Activated T-helper 1 cell treated with anti-CD3 and anti-CD28 coated beads, Interleukin-12 subunit alpha, Interleukin-12 subunit beta, Interleukin-2, Interleukin-4 antibody, amounts not matched to agents 30 ng/mL and 10 ng/mL and 1 ng/mL, durations not matched to agents 14 hours and 24 hours and 36 hours (primary cell): Measurements from ENCODE around the gene RNF166. TPM values are rescaled to one million over a fixed set of nuclear protein-coding genes. Genes with fewer than 3 reads are reported as not detected.

Source experiments
- DNase-seq: peaks from one replicate; pipeline ENCODE4 v3.0.0; 2021; ENCODE audit warnings: low spot score
- H3K27ac Mint-ChIP-seq: one replicate; pipeline ENCODE4 v1.8.0; 2021; ENCODE audit warnings: mild to moderate bottlenecking, mixed read lengths
- H3K27me3 Mint-ChIP-seq: one replicate; pipeline ENCODE4 v1.8.0; 2022; ENCODE audit warnings: mild to moderate bottlenecking, moderate library complexity, mixed read lengths; ENCODE audit not compliant: insufficient read depth
- H3K36me3 Mint-ChIP-seq: one replicate; pipeline ENCODE4 v1.8.0; 2021; ENCODE audit warnings: low read depth, mixed read lengths
- H3K4me1 Mint-ChIP-seq: one replicate; pipeline ENCODE4 v1.8.0; 2021; ENCODE audit warnings: low read depth, mixed read lengths
- H3K4me3 Mint-ChIP-seq: one replicate; pipeline ENCODE4 v1.8.0; 2021; ENCODE audit warnings: mild to moderate bottlenecking, moderate library complexity, mixed read lengths
- H3K9me3 Mint-ChIP-seq: one replicate; pipeline ENCODE4 v1.8.0; 2021; ENCODE audit warnings: mixed read lengths
- intact Hi-C: fragments of 100-400 bp; cut with micrococcal nuclease; formaldehyde crosslinking; loops from one replicate; pipeline ENCODE4 v1.15.1; 2024
- total RNA-seq: library from RNA; stranded (reverse); gene quantifications from 2 replicates; pipeline ENCODE4 v1.2.3, GENCODE V29; 2022

Gene RNF166
- total RNA-seq, 1 donor from 2014 or later = 42.4 TPM

DNA sequence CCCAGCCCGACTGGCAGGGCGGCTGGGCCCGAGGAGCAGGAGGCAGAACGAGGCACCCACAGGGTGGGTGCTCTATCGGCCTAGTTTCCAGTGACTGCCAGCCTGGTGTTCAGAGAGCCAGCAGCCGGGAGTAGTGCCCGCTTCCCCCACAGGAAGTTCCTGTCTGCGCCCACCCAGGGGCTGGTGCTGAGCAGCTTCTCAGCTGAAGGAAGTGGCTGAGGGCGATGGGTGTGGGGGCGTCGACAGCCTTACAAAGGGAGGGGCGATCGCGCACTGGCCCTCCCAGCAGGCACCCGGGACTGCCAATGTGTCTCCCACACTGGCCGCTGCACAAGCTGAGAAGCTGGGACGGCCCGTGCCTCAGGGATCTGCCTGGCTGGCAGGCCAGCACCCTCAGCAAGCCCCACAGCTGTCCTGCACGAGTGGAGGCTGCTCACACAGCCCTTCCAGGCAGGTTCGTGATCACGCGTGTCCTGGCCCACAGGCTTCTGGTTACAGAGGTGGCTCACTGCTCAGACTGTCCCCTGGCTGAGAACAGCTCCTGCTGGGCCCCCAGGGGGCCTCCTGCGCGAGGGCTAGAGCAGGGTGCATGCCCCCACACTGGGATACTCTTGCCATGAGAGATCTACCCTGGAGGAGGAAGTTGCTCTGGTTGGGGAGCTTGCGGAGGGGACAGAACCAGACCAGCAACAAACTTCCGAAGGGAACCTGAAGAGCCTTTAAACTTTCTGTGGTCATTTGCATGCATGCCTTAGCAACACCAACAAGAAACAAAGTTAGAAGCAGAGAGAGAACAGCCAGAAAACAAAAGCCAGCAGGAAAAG is 2.5 kb downstream of the RNF166 start:
- peak; percentile 59 for DNase-seq
- H3K4me3 Mint-ChIP-seq = peak overlapping the region; percentile 89
- H3K4me1 Mint-ChIP-seq = peaks cover 66% of the 10 kb centered on the region
- no peaks in the 10 kb centered on the region for H3K27me3 Mint-ChIP-seq
- H3K36me3 Mint-ChIP-seq = peaks cover 14% of the 10 kb centered on the region
- H3K9me3 Mint-ChIP-seq = no peaks in the 10 kb centered on the region
- intact Hi-C loops = loop anchor here (2.0 to 10.0 kb wide), 5 partner anchors 53 to 749 kb away; partner anchors contain the start of genes BANP, CDT1, CYBA and IL17C
- peak overlapping the region; percentile 94 for H3K27ac Mint-ChIP-seq

DNA sequence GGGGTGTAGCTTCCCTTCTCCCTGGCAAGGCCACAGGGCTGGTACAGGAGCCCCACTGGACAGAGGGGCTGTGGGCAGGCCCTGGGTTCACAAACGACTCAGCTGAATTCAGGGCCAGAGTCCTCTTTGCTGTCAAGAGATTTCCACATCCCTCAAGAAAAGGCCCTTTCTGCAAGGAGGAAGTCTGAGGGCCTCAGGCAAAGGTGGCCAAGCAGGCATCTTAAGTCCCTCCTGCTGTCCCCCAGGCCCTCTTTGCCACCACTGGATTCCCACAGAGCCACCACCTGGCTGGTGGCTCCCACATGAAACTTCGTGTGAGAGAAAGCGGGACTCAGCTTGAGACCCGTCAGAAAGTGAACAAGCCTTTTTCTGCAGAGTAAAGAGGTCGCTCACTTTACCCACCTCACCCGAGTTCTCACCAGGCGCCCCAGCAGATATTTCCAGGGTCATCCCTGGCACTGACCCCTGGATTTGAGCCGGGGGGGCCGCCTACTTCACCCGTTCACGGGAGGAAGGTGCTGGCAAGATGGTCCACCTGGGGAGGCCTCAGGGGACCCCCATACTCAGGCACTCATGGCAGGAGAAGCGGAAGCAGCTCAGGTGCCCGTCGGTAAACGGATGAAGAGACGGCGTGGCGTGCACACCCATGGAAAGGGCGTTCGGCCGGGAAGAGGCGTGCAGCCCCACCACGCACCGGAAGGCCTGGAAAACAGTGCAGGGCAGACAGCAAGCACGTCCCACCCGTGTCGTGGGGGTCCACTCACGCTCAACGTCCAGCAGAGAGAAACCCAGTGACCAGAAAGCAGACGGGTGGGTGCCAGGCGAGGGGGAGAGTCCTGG is 3.6 kb downstream of the RNF166 start:
- peak overlapping the region; percentile 94 for H3K27ac Mint-ChIP-seq
- peak overlapping the region; percentile 89 for H3K4me3 Mint-ChIP-seq
- intact Hi-C loops = loop anchor here (2.0 to 10.0 kb wide), 5 partner anchors 52 to 748 kb away; partner anchors contain the start of genes BANP, CDT1, CYBA and IL17C
- H3K36me3 Mint-ChIP-seq = peaks cover 19% of the 10 kb centered on the region
- peaks cover 64% of the 10 kb centered on the region for H3K4me1 Mint-ChIP-seq
- H3K27me3 Mint-ChIP-seq = no peaks in the 10 kb centered on the region
- H3K9me3 Mint-ChIP-seq = no peaks in the 10 kb centered on the region
- no peak for DNase-seq

DNA sequence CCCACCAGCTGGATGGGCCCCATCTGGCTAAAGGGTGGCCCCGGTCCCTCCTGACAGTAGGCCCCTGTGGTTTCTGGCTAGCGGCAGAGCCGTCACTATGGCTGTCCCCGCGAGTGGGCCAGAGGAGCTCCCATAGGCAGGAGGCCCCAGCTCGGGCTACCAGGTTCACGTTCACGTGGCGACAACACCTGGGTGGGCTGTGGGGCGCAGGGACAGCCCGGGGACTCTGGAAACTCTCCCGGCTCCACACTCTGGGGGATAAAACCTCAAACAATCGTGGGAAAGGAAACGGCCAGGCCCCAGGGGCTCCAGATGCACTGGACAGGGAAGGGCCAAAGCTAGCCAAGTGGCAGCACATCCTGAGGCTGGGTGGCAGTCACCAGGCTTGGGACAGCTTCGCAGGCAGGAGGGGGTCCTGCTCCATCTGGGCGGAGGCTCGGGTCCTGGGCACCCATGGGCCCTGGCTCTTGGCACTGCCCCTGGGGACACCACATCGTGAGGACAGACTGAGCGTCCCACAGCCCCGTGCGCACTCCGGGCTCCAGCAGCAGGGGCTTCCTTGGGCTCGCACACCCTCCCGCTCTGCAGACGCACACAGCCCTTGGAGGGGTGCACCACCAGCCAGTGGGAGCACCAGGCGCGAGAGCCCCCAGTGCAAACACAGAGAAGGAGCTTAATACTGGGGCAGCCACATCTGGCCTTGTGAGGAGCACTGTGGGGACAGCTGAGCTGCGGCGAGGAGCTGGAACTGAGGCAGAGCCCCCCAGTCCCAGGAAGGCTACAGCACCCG is 4.4 kb downstream of the RNF166 start:
- intact Hi-C loops = loop anchor here (1.0 to 10.0 kb wide), 8 partner anchors 15 to 747 kb away; partner anchors contain the start of genes BANP, CDT1, CYBA and IL17C
- Mint-ChIP-seq H3K27me3 (no peaks in the 10 kb centered on the region), H3K27ac (peak overlapping the region; percentile 94), H3K4me1 (peaks cover 57% of the 10 kb centered on the region), H3K4me3 (peak overlapping the region; percentile 89), H3K36me3 (peaks cover 22% of the 10 kb centered on the region), H3K9me3 (no peaks in the 10 kb centered on the region)
- no peak for DNase-seq

DNA sequence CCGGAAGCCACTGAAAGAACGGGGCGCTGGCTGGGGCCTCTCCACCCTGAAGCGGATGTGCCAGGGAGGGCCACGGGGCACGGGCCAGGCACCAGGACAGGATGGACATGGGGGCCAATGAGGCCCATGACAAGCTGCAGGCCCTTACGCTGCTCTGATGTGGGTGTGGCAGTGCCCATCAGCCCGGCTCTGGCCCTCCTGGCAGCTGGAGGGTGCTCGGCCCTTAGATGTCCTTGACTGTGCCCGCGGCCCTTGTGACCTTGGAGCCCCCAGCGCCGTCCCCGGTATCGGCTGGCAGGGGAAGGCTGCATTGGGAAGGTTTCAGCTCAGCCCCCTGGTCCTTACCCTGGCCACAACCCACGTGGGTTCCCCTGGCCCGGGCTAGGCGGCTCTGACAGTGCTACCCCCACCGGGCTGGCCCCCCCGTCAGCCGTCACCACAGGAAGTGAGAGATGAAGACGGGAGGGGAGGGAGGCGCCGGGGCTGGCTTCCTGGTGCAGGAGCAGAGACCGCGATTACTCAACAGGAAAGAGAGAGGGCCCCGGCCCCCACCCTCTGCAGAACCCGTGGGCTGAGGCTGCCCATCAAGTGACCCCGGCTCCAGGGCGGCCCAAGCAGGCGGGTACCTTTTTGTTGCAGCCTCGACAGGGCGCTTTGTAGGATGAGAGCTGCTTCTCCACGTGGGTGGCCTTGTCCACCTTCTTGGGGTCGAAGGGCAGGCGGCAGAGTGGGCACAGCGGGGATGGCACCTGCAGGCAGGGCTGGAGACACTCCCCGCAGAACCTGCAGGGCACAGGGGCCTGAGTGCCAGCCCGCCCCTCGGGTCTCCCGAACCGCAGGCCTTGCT is 5.3 kb downstream of the RNF166 start:
- H3K4me1 Mint-ChIP-seq = peaks cover 57% of the 10 kb centered on the region
- no peaks in the 10 kb centered on the region for H3K9me3 Mint-ChIP-seq
- no peaks in the 10 kb centered on the region for H3K27me3 Mint-ChIP-seq
- peak; percentile 92 for DNase-seq
- peak overlapping the region; percentile 89 for H3K4me3 Mint-ChIP-seq
- peaks cover 22% of the 10 kb centered on the region for H3K36me3 Mint-ChIP-seq
- peak overlapping the region; percentile 94 for H3K27ac Mint-ChIP-seq
- intact Hi-C loops = loop anchor here (1.0 to 10.0 kb wide), 7 partner anchors 15 to 746 kb away; partner anchors contain the start of genes BANP, CDT1, IL17C and MVD

DNA sequence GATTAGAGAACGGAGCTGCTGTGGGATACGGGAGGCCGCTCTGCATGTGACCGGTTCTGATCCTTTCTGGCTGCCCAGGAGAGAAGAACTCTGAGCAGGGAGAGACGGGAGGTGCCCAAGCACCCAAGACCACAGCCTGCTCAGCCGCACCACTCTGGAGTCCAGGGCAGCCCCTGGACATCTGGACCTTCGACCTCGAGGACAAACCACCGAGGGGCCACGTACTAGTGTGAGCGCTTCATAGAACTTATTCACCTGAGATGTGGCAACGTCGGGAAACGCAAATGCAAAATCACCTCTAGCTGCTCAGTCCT is 5.9 kb downstream of the RNF166 start:
- DNase-seq = no peak
- Mint-ChIP-seq H3K27ac (peak overlapping the region; percentile 94), H3K4me3 (peak overlapping the region; percentile 89), H3K4me1 (peaks cover 55% of the 10 kb centered on the region), H3K27me3 (no peaks in the 10 kb centered on the region), H3K36me3 (peaks cover 22% of the 10 kb centered on the region), H3K9me3 (no peaks in the 10 kb centered on the region)
- intact Hi-C loops = loop anchor here (5.0 to 10.0 kb wide), 4 partner anchors 63 to 745 kb away; partner anchors contain the start of genes BANP, CDT1 and IL17C

DNA sequence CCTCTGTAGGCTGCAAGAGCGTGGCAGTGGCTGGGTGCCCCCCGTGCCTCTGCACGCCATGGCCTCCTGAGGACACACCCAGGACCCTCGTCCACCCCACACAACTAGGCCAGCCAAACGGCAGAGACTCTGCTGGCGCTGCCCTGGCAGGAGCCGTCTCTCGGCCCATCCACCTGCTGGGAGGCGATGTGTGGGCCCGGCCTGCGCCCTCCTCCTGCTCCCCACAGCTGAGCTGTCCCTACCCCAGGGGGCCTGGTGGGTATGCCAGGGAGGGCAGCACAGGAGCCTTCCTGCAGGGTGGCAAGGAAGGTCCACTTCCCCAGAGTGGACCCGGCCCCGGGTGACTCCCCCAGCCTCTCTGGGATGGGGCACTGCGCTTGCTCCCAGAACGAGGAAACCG is 7.0 kb downstream of the RNF166 start:
- DNase-seq = no peak
- Mint-ChIP-seq H3K4me3 (no peak overlapping the region), H3K36me3 (peaks cover 23% of the 10 kb centered on the region), H3K27ac (no peak overlapping the region), H3K27me3 (no peaks in the 10 kb centered on the region), H3K9me3 (no peaks in the 10 kb centered on the region), H3K4me1 (peaks cover 46% of the 10 kb centered on the region)
- intact Hi-C loops = no loop called here

DNA sequence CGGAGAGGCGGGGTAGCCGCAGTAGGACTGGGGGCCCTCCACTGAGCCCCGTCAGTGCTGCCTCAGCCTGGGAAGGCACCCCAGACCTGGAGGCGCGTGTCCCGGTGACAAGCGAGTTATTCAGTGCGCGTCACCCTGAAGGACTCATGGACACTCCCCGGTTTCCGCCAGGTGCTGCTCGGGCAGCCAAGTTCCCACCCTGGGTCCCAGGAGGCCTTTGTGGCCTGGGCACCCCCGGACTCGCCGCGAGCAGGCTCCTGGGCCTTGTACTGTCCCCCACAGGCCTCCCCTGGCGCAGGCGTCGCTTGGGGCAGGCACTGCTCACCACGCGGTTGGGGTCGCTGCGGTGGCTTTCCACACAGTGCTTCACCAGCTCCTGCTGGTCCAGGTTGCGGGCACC is 7.6 kb downstream of the RNF166 start:
- intact Hi-C loops = no loop called here
- Mint-ChIP-seq H3K27ac (no peak overlapping the region), H3K9me3 (no peaks in the 10 kb centered on the region), H3K27me3 (no peaks in the 10 kb centered on the region), H3K4me3 (no peak overlapping the region), H3K36me3 (peaks cover 20% of the 10 kb centered on the region), H3K4me1 (peaks cover 40% of the 10 kb centered on the region)
- no peak for DNase-seq

DNA sequence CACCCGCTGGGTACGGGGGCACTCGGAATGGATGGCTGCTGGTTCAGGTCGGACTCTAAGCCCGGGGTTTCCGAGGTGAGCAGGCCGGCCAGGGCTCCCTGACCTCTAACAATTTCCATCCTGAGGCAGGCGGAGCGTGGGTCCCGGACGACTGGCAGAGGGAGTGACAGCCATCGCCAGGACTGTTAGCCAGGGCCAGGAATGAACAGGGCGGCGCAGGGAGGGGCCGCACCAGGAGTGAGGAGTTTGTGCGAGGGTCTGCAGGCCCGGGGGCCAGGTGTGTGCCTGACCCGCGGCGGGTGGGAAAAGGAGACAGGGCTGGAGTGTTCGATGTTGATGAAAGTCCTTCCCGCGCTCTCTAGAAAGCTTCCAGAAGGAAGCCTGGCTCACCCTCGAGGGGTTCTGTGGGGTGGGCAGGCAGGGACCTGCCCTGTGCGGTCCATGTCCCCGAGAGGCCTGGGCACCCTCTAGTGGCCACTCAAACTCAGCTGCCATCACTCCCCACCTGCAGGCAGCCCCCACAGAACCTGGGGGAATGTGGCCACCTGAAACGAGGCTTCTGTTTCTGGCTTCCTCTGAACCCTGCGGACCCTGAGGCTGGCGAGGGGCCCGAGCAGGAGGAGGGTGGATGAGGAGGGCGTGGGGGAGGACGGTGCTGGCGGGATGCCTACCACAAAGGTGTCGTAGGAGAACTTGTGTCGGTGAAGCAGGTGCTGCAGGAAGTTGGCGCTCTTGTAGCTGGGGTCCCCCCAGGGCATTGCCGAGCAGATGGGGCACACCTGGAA is 8.2 kb downstream of the RNF166 start:
- H3K4me1 Mint-ChIP-seq = peaks cover 36% of the 10 kb centered on the region
- H3K27ac Mint-ChIP-seq = no peak overlapping the region
- intact Hi-C loops = no loop called here
- H3K36me3 Mint-ChIP-seq = peaks cover 20% of the 10 kb centered on the region
- H3K9me3 Mint-ChIP-seq = no peaks in the 10 kb centered on the region
- H3K4me3 Mint-ChIP-seq = no peak overlapping the region
- no peak for DNase-seq
- no peaks in the 10 kb centered on the region for H3K27me3 Mint-ChIP-seq

DNA sequence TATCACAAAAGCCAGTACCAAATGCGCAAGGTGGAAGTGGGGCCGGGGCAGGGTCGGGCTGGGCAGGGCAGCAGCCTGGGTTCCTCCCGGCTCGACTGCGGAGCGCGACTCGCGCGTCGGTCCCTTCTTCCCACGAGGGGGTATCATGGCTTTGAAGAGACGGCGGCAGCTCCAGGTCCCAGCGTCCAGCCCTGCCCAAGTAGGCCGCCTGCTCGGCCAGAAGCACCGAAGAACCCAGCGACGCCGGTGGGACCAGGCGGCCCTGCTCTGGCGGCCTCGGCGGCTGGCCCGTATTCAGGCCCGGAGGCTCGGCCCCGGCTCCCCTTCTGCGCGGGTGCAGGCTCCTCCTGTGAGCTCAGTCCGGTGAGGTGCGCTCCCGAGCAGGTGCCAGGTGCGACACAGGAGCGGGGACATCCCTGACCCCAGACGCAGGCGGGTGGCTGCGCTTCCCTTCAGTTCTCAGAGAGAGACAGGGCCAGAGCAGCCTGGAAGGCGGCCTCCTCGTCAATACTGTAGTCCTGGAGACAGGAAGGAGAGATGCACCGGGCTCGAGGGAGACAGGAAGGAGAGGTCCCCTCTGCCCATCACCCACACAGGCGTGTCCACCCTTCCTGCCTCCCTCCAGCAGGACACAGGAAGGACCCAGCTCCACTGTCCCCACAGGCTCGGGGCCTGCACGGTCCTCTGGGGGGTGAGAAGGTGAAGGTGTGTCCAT is 8.9 kb downstream of the RNF166 start:
- intact Hi-C loops = no loop called here
- Mint-ChIP-seq H3K27me3 (no peaks in the 10 kb centered on the region), H3K36me3 (peaks cover 15% of the 10 kb centered on the region), H3K4me3 (no peak overlapping the region), H3K4me1 (peaks cover 36% of the 10 kb centered on the region), H3K27ac (no peak overlapping the region), H3K9me3 (no peaks in the 10 kb centered on the region)
- no peak for DNase-seq

DNA sequence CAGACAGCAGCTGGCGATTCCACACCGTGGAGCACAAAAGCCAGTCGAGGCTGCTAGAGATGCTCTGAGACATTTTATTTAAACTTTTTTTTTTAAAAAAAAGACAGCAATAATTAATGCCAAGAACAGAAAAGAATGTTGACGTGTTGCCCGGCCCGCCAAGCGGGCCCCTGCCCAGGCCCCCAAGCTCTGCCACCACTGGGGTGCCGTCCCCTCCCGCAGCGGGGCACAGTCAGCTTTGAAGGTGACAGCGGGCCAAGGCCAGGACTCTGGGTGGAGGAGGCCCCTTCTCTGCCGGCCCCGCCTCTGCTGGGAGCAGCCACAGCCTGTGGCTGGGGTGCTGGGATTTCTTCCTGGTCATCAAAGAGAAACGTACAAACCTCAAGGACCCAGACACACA is 9.8 kb downstream of the RNF166 start:
- no peak for DNase-seq
- Mint-ChIP-seq H3K36me3 (peaks cover 15% of the 10 kb centered on the region), H3K9me3 (no peaks in the 10 kb centered on the region), H3K27me3 (no peaks in the 10 kb centered on the region), H3K27ac (no peak overlapping the region), H3K4me1 (peaks cover 36% of the 10 kb centered on the region), H3K4me3 (no peak overlapping the region)
- intact Hi-C loops = no loop called here

DNA sequence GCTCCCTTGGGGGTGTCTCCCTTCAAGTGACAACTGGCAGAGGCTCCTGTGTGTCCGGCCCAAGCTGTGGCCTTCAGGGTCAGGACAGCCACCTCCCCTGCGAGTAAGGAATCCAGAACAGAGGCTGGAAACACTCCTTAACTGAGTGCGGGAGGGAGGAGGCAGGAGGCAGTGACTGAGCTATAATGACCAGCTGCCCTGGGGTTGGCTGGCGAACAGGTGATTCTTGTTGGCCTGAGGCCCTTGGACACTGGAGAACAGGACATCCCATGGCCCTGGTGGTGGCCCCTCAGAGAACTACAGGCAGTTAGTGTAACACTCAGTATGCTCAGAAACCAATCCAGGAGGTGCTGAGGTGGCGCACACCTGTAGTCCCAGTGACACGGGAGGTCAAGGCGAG is 10.5 kb downstream of the RNF166 start:
- intact Hi-C loops = no loop called here
- Mint-ChIP-seq H3K4me1 (peaks cover 37% of the 10 kb centered on the region), H3K36me3 (peaks cover 15% of the 10 kb centered on the region), H3K27me3 (no peaks in the 10 kb centered on the region), H3K9me3 (no peaks in the 10 kb centered on the region), H3K4me3 (no peak overlapping the region), H3K27ac (no peak overlapping the region)
- no peak for DNase-seq
